A549 (cell line): ENCODE results near the gene CCDC27. TPM values are rescaled to one million over a fixed set of nuclear protein-coding genes. Genes with fewer than 3 reads are reported as not detected.

Experiments used
- ATAC-seq, 2 experiments: fragments of 200-7000 bp in 1 of 2; fragments of >200 bp in 1 of 2; cut with Nextera tagmentation in 1 of 2; cut with Tn5 transposase in 1 of 2; 3 replicates each; pipeline versions ENCODE4 v1.8.0 to v1.9.1; 2018 to 2020; ENCODE audit warnings: mild to moderate bottlenecking in 1 of 2, moderate library complexity in 1 of 2
- CTCF ChIA-PET: fragments of 300-600 bp; sonication (Branson Sonifier 250); formaldehyde crosslinking; extraction: SDS; loops from one replicate; lab custom pipeline; 2021; ENCODE audit warnings: antibody characterized with exemption, inconsistent platforms; lab: Yijun Ruan, JAX
- POLR2A ChIA-PET: fragments of 350-600 bp; formaldehyde crosslinking; extraction: SDS; loops from one replicate; lab custom pipeline; 2021; ENCODE audit warnings: antibody characterized with exemption, inconsistent platforms; lab: Yijun Ruan, JAX
- DNase-seq, 2 experiments: peaks; one replicate each; pipeline versions ENCODE4 v3.0.0 to v3.0.0-alpha.2; 2011 to 2016; ENCODE audit warnings: low read depth in 1 of 2, low spot score in 1 of 2
- FAIRE-seq: peaks from 2 replicates; lab custom pipeline; 2011; peaks lifted over from hg19 to GRCh38; lab: Jason Lieb, UNC
- H3K27ac ChIP-seq, 2 experiments: fragments of >200 bp; sonication (Bioruptor Twin); formaldehyde crosslinking; 3 replicates each; pipeline ENCODE4 v1.5.1; 2016 to 2017
- H3K4me1 ChIP-seq: fragments of >200 bp; sonication (Bioruptor Twin); formaldehyde crosslinking; 3 replicates; pipeline ENCODE4 v1.6.1; 2016
- H3K4me2 ChIP-seq: fragments of >200 bp; sonication (Bioruptor Twin); formaldehyde crosslinking; 3 replicates; pipeline ENCODE4 v1.6.1; 2016
- H3K4me3 ChIP-seq: fragments of >200 bp; sonication (Bioruptor Twin); formaldehyde crosslinking; 3 replicates; pipeline ENCODE4 v1.5.1; 2016
- H3K9me3 ChIP-seq: fragments of >200 bp; sonication (Bioruptor Twin); formaldehyde crosslinking; 3 replicates; pipeline ENCODE4 v1.6.1; 2016
- BCL3 ChIP-seq: fragments of >200 bp; sonication (Bioruptor Twin); formaldehyde crosslinking; IDR thresholded peaks from 3 replicates; pipeline ENCODE4 v1.6.1; 2016
- CBX2 ChIP-seq: fragments of 200-600 bp; sonication (generic); IDR thresholded peaks from 2 replicates; pipeline ENCODE4 v1.6.1; 2016; ENCODE audit warnings: low read depth, mild to moderate bottlenecking, borderline replicate concordance
- CHD2 ChIP-seq: fragments of 150-350 bp; IDR thresholded peaks from 2 replicates; pipeline ENCODE4 v1.6.1; 2014; ENCODE audit warnings: low read length; ENCODE audit not compliant: partially characterized antibody
- CHD4 ChIP-seq: fragments of 200-600 bp; sonication (generic); IDR thresholded peaks from 2 replicates; pipeline ENCODE4 v1.6.1; 2016; ENCODE audit warnings: antibody characterized with exemption, mild to moderate bottlenecking, borderline replicate concordance
- CTCF ChIP-seq: fragments of >200 bp; sonication (Bioruptor Twin); formaldehyde crosslinking; IDR thresholded peaks from 3 replicates; pipeline ENCODE4 v1.5.1; 2016
- EHF ChIP-seq: fragments of 250-450 bp; sonication (Bioruptor Pico); IDR thresholded peaks from 2 replicates; pipeline ENCODE4 v1.5.0; 2020; ENCODE audit warnings: mild to moderate bottlenecking
- ELK1 ChIP-seq: fragments of 150-350 bp; IDR thresholded peaks from 2 replicates; pipeline ENCODE4 v1.6.1; 2014; ENCODE audit warnings: low read depth, mild to moderate bottlenecking, low read length
- ESRRA ChIP-seq: fragments of 150-350 bp; IDR thresholded peaks from 2 replicates; pipeline ENCODE4 v1.6.1; 2014; ENCODE audit warnings: mild to moderate bottlenecking, low read length, borderline replicate concordance
- FOSB ChIP-seq: fragments of 250-450 bp; sonication (Bioruptor Pico); IDR thresholded peaks from 2 replicates; pipeline ENCODE4 v1.5.0; 2020; ENCODE audit warnings: mild to moderate bottlenecking, moderate library complexity
- FOSL2 ChIP-seq, 2 experiments: fragments of 450-650 bp in 1 of 2; fragments of >200 bp in 1 of 2; sonication (Bioruptor Twin) in 1 of 2; formaldehyde crosslinking; IDR thresholded peaks; 2 replicates each; pipeline versions ENCODE4 v1.5.0 to v1.6.1; 2016 to 2020; ENCODE audit warnings: mild to moderate bottlenecking in 1 of 2, moderate library complexity in 1 of 2
- HDAC2 ChIP-seq: fragments of 200-600 bp; sonication (generic); IDR thresholded peaks from 2 replicates; pipeline ENCODE4 v1.6.1; 2016
- HES2 ChIP-seq: fragments of >200 bp; sonication (Bioruptor Twin); formaldehyde crosslinking; IDR thresholded peaks from 2 replicates; pipeline ENCODE4 v1.6.1; 2016
- HOXA7 ChIP-seq: fragments of 250-450 bp; sonication (Bioruptor Pico); IDR thresholded peaks from 2 replicates; pipeline ENCODE4 v1.5.0; 2020; ENCODE audit warnings: mild to moderate bottlenecking, moderate library complexity
- HOXB13 ChIP-seq: fragments of 250-450 bp; sonication (Bioruptor Pico); IDR thresholded peaks from 2 replicates; pipeline ENCODE4 v1.5.0; 2020; ENCODE audit warnings: low read depth, mild to moderate bottlenecking, moderate library complexity
- JUN ChIP-seq, 2 experiments: fragments of >200 bp; sonication (Bioruptor Twin); formaldehyde crosslinking; IDR thresholded peaks; 2 replicates in 1 of 2; 3 replicates in 1 of 2; pipeline ENCODE4 v1.6.1; 2016 to 2017
- MAX ChIP-seq: IDR thresholded peaks from 2 replicates; pipeline ENCODE4 v1.6.1; 2012
- MYC ChIP-seq: IDR thresholded peaks from 2 replicates; pipeline ENCODE4 v1.6.1; 2012; ENCODE audit warnings: mild to moderate bottlenecking, inconsistent platforms, low read length, improper control_type of control experiment, borderline replicate concordance
- NFE2L2 ChIP-seq: fragments of 150-350 bp; conservative IDR thresholded peaks from 2 replicates; pipeline ENCODE4 v1.6.1; 2014; ENCODE audit warnings: low read length
- NPAS2 ChIP-seq: fragments of 250-450 bp; sonication (Bioruptor Pico); IDR thresholded peaks from 2 replicates; pipeline ENCODE4 v1.8.0; 2022; ENCODE audit warnings: mild to moderate bottlenecking, moderate library complexity, borderline replicate concordance
- NR3C1 ChIP-seq: fragments of >200 bp; sonication (Bioruptor Twin); formaldehyde crosslinking; IDR thresholded peaks from 3 replicates; pipeline ENCODE4 v1.6.1; 2017
- PHF8 ChIP-seq: fragments of 200-600 bp; sonication (generic); IDR thresholded peaks from 2 replicates; pipeline ENCODE4 v1.6.1; 2016; ENCODE audit warnings: low read depth, mild to moderate bottlenecking, antibody characterized with exemption, moderate library complexity, borderline replicate concordance
- POLR2A ChIP-seq: IDR thresholded peaks from 2 replicates; pipeline ENCODE4 v1.6.1; 2012; ENCODE audit warnings: mild to moderate bottlenecking, low read length
- RAD21 ChIP-seq, 2 experiments: fragments of >200 bp in 1 of 2; sonication (Bioruptor Twin) in 1 of 2; formaldehyde crosslinking in 1 of 2; IDR thresholded peaks in 1 of 2; conservative IDR thresholded peaks in 1 of 2; 2 replicates in 1 of 2; 3 replicates in 1 of 2; pipeline ENCODE4 v1.6.1; 2012 to 2018; ENCODE audit warnings: inconsistent platforms in 1 of 2
- SMC3 ChIP-seq: fragments of >200 bp; sonication (Bioruptor Twin); formaldehyde crosslinking; IDR thresholded peaks from 3 replicates; pipeline ENCODE4 v1.6.1; 2018; ENCODE audit warnings: inconsistent platforms
- TFCP2L1 ChIP-seq: fragments of 250-450 bp; sonication (Bioruptor Pico); IDR thresholded peaks from 2 replicates; pipeline ENCODE4 v1.5.0; 2021; ENCODE audit warnings: mild to moderate bottlenecking
- USF2 ChIP-seq: fragments of 450-650 bp; IDR thresholded peaks from 2 replicates; pipeline ENCODE4 v1.6.1; 2014; ENCODE audit warnings: antibody characterized with exemption
- ZFP36 ChIP-seq: fragments of 450-650 bp; IDR thresholded peaks from 2 replicates; pipeline ENCODE4 v1.6.1; 2014; ENCODE audit warnings: borderline replicate concordance; ENCODE audit not compliant: partially characterized antibody
- ZSCAN20 ChIP-seq: fragments of 250-450 bp; sonication (Bioruptor Pico); IDR thresholded peaks from 2 replicates; pipeline ENCODE4 v1.8.0; 2022; ENCODE audit warnings: mild to moderate bottlenecking, moderate library complexity
- WGBS: methylation state at CpG from one replicate; pipeline ENCODE4 v1.1.6; 2017; ENCODE audit errors: missing lambda C conversion rate; 5-methylcytosine and 5-hydroxymethylcytosine counted together
- polyA plus RNA-seq, 4 experiments: library from polyadenylated mRNA; depleted of rRNA in 3 of 4; stranded (reverse); fragments of >200 nt; fragmentation: RNase III in 1 of 4; extraction: RNeasy Plus Mini Kit Qiagen cat#74134 plus additional on column Dnase treatment in 1 of 4; gene quantifications; 2 replicates in 3 of 4; 3 replicates in 1 of 4; pipeline ENCODE4 v1.2.3, GENCODE V29; 2011 to 2017

CCDC27 gene
- polyA plus RNA-seq, 2 of the 4 experiments (the other 2 are of a cell fraction) = not detected

- CTCF ChIA-PET = interaction anchor here (2.0 kb wide), 1 partner anchor 14 kb away, joined by 7 read pairs; no protein-coding TSS in a partner anchor
- H3K27ac ChIP-seq = no peak overlapping the region
- H3K4me2 ChIP-seq = no peak overlapping the region
- no peak for DNase-seq
- 96% methylated on average over 12 of the region's 12 CpGs for WGBS
- no peaks in the 10 kb centered on the region for H3K9me3 ChIP-seq
- H3K4me3 ChIP-seq = no peak overlapping the region
- no peak for TF ChIP-seq MYC
- TF ChIP-seq FOSB (CRISPR knock-in tag) = no peak
- TF ChIP-seq MAX = no peak
- TF ChIP-seq PHF8 = no peak
- no peak for TF ChIP-seq SMC3
- TF ChIP-seq FOSL2 (IDR thresholded peaks at IDR 0.05) = no peak
- TF ChIP-seq FOSL2 (CRISPR knock-in tag; IDR thresholded peaks at IDR 0.05) = no peak
- TF ChIP-seq RAD21 (conservative IDR thresholded peaks at IDR 0.05 in 1 of 2, IDR thresholded peaks at IDR 0.05 in 1 of 2) = no peak
- TF ChIP-seq CBX2 = no peak
- TF ChIP-seq CHD4 = no peak
- no peak for TF ChIP-seq EHF (CRISPR knock-in tag)
- TF ChIP-seq ELK1 = no peak
- TF ChIP-seq HOXB13 (CRISPR knock-in tag) = no peak
- TF ChIP-seq HES2 = no peak
- no peak for TF ChIP-seq CHD2
- no peak for TF ChIP-seq NPAS2 (CRISPR knock-in tag)
- TF ChIP-seq, all 56 proteins: peak for 0
- FAIRE-seq = no peak
- POLR2A ChIA-PET = no interaction called here
- no peak for ATAC-seq
- H3K4me1 ChIP-seq = no peaks in the 10 kb centered on the region
Observed at GRCh38 chr1:3738943-3739342, 13.3 kb upstream of the CCDC27 start.

GRCh38 chr1:3740042-3740441 is 12.2 kb upstream of the CCDC27 start:
- no peak for DNase-seq
- H3K4me3 ChIP-seq = no peak overlapping the region
- ChIA-PET POLR2A (interaction anchor here (0.6 kb wide), 1 partner anchor 73 kb away, joined by 3 read pairs; no protein-coding TSS in a partner anchor), CTCF (interaction anchor here (2.0 kb wide), 1 partner anchor 15 kb away, joined by 7 read pairs; no protein-coding TSS in a partner anchor)
- no peaks in the 10 kb centered on the region for H3K4me1 ChIP-seq
- no peak overlapping the region for H3K4me2 ChIP-seq
- no peak for TF ChIP-seq NR3C1
- no peak for TF ChIP-seq RAD21 (conservative IDR thresholded peaks at IDR 0.05 in 1 of 2, IDR thresholded peaks at IDR 0.05 in 1 of 2)
- TF ChIP-seq HOXA7 (CRISPR knock-in tag) = no peak
- no peak for TF ChIP-seq JUN (IDR thresholded peaks at IDR 0.05)
- no peak for TF ChIP-seq ESRRA
- TF ChIP-seq CTCF = no peak
- no peak for TF ChIP-seq ZSCAN20
- no peak for TF ChIP-seq POLR2A
- TF ChIP-seq BCL3 = no peak
- TF ChIP-seq ZFP36 = no peak
- no peak for TF ChIP-seq HDAC2
- TF ChIP-seq USF2 = no peak
- TF ChIP-seq NFE2L2 = no peak
- no peak for TF ChIP-seq TFCP2L1 (CRISPR knock-in tag)
- TF ChIP-seq NPAS2 (CRISPR knock-in tag) = no peak
- 95% methylated on average over 4 of the region's 9 CpGs for WGBS
- no peaks in the 10 kb centered on the region for H3K9me3 ChIP-seq
- ATAC-seq = no peak
- no peak overlapping the region for H3K27ac ChIP-seq
- no peak for FAIRE-seq
